SK-N-SH (cell line): Measurements from ENCODE around the gene NUP50. TPM values are rescaled to one million over a fixed set of nuclear protein-coding genes. Genes with fewer than 3 reads are reported as not detected.
A peak's percentile ranks its signal among the peaks of the same experiment; 100 is the strongest.

Experiments used
- CTCF ChIA-PET: fragments of 300-600, 350-600 bp; formaldehyde crosslinking; extraction: SDS; loops from one replicate; lab custom pipeline; 2021; lab: Yijun Ruan, JAX
- POLR2A ChIA-PET: fragments of 350-600 bp; sonication (Branson Sonifier 250); formaldehyde crosslinking; extraction: SDS; loops from one replicate; lab custom pipeline; 2020; ENCODE audit warnings: antibody characterized with exemption, inconsistent platforms; lab: Yijun Ruan, JAX
- DNase-seq: peaks from one replicate; pipeline ENCODE4 v3.0.0; 2012
- H2AFZ ChIP-seq: fragments of 200-600 bp; sonication (generic); 2 replicates; pipeline ENCODE4 v1.8.1; 2016; ENCODE audit warnings: antibody characterized with exemption, mild to moderate bottlenecking, low read depth
- H3F3A ChIP-seq: fragments of 200-600 bp; sonication (generic); replicated peaks from 2 replicates; pipeline ENCODE3; 2016; ENCODE audit warnings: antibody characterized with exemption, mild to moderate bottlenecking; ENCODE audit not compliant: insufficient read depth
- H3K27ac ChIP-seq, 2 experiments: fragments of 200-500 bp in 1 of 2; fragments of 200-600 bp in 1 of 2; sonication (Bioruptor generic) in 1 of 2; sonication (generic), shearing (Covaris generic) in 1 of 2; 2 replicates each; pipeline versions ENCODE4 v1.5.1 to v1.6.1; 2014 to 2016; ENCODE audit warnings: low read depth in 2 of 2, inconsistent platforms in 1 of 2, low read length in 1 of 2, mild to moderate bottlenecking in 1 of 2, mixed read lengths in 1 of 2
- H3K27me3 ChIP-seq: fragments of 200-600 bp; sonication (generic), shearing (Covaris generic); 2 replicates; pipeline ENCODE4 v1.6.1; 2016; ENCODE audit warnings: mixed run types; ENCODE audit not compliant: insufficient read depth
- H3K36me3 ChIP-seq, 2 experiments: fragments of 200-500 bp in 1 of 2; fragments of 200-600 bp in 1 of 2; sonication (Bioruptor generic) in 1 of 2; sonication (generic) in 1 of 2; replicated peaks in 1 of 2; 2 replicates each; pipeline versions ENCODE3 to v1.5.1; 2014 to 2016; ENCODE audit warnings: low read length in 1 of 2, mild to moderate bottlenecking in 1 of 2; ENCODE audit not compliant: insufficient read depth in 2 of 2, control insufficient read depth in 1 of 2
- H3K4me1 ChIP-seq, 2 experiments: fragments of 200-500 bp in 1 of 2; fragments of 200-600 bp in 1 of 2; sonication (Bioruptor generic) in 1 of 2; sonication (generic), shearing (Covaris generic) in 1 of 2; 2 replicates each; pipeline versions ENCODE4 v1.5.1 to v1.6.1; 2014 to 2016; ENCODE audit warnings: low read depth in 1 of 2, low read length in 1 of 2, mixed run types in 1 of 2; ENCODE audit not compliant: insufficient read depth in 2 of 2, control insufficient read depth in 1 of 2
- H3K4me2 ChIP-seq: fragments of 200-600 bp; sonication (generic), shearing (Covaris generic); 2 replicates; pipeline ENCODE4 v1.6.1; 2017; ENCODE audit warnings: mixed run types
- H3K4me3 ChIP-seq, 2 experiments: fragments of 200-500 bp in 1 of 2; fragments of 200-600 bp in 1 of 2; sonication (Bioruptor generic) in 1 of 2; sonication (generic), shearing (Covaris generic) in 1 of 2; 2 replicates each; pipeline versions ENCODE4 v1.5.1 to v1.8.1; 2014 to 2016; ENCODE audit warnings: low read depth in 2 of 2, inconsistent platforms in 1 of 2, low read length in 1 of 2, mild to moderate bottlenecking in 1 of 2, mixed read lengths in 1 of 2, moderate library complexity in 1 of 2
- H3K79me2 ChIP-seq: fragments of 200-600 bp; sonication (generic); 2 replicates; pipeline ENCODE4 v1.8.1; 2017; ENCODE audit warnings: mild to moderate bottlenecking; ENCODE audit not compliant: insufficient read depth
- H3K9ac ChIP-seq: fragments of 200-600 bp; sonication (generic); 2 replicates; pipeline ENCODE4 v1.6.1; 2017; ENCODE audit warnings: mixed run types
- H3K9me2 ChIP-seq: fragments of 200-600 bp; sonication (generic); 2 replicates; pipeline ENCODE4 v1.6.1; 2017; ENCODE audit warnings: mixed run types
- H3K9me3 ChIP-seq: fragments of 200-600 bp; sonication (generic); 2 replicates; pipeline ENCODE4 v1.6.1; 2017; ENCODE audit warnings: mixed run types, mild to moderate bottlenecking, moderate library complexity
- H4K20me1 ChIP-seq: fragments of 200-600 bp; sonication (generic); 2 replicates; pipeline ENCODE4 v1.6.1; 2017; ENCODE audit warnings: mild to moderate bottlenecking, mixed run types; ENCODE audit not compliant: insufficient read depth
- ELF1 ChIP-seq: IDR thresholded peaks from 2 replicates; pipeline ENCODE4 v1.4.0; 2012
- EP300 ChIP-seq, 2 experiments: IDR thresholded peaks; 2 replicates each; pipeline versions ENCODE4 v1.4.0 to v1.6.1; 2012; ENCODE audit warnings: borderline replicate concordance in 1 of 2, low read depth in 1 of 2, low read length in 1 of 2
- FOXM1 ChIP-seq: IDR thresholded peaks from 2 replicates; pipeline ENCODE4 v1.4.0; 2012; ENCODE audit warnings: low read depth, mild to moderate bottlenecking
- NRF1 ChIP-seq: IDR thresholded peaks from 2 replicates; pipeline ENCODE4 v1.6.1; 2012; ENCODE audit warnings: low read depth, mild to moderate bottlenecking, low read length
- RCOR1 ChIP-seq: fragments of 150-350 bp; IDR thresholded peaks from 2 replicates; pipeline ENCODE4 v1.6.1; 2017; ENCODE audit warnings: antibody characterized with exemption, low read length
- SIN3A ChIP-seq: IDR thresholded peaks from 2 replicates; pipeline ENCODE4 v1.6.1; 2012; ENCODE audit warnings: low read depth, mild to moderate bottlenecking, low read length, moderate library complexity, borderline replicate concordance
- TCF12 ChIP-seq: IDR thresholded peaks from 2 replicates; pipeline ENCODE4 v1.4.0; 2012
- YY1 ChIP-seq: IDR thresholded peaks from 2 replicates; pipeline ENCODE4 v1.4.0; 2012; ENCODE audit warnings: low read depth, mild to moderate bottlenecking
- WGBS: methylation state at CpG from one replicate; pipeline ENCODE4 v1.1.6; 2017; ENCODE audit warnings: low lambda C conversion rate; 5-methylcytosine and 5-hydroxymethylcytosine counted together
- polyA plus RNA-seq, 3 experiments: library from polyadenylated mRNA; depleted of rRNA; stranded (reverse); fragments of >200 nt; gene quantifications; 2 replicates each; pipeline ENCODE4 v1.2.3, GENCODE V29; 2012
- TF ChIP-seq, protein P1 (sequence below): IDR thresholded peaks from 2 replicates; pipeline ENCODE4 v1.6.1; 2012; ENCODE audit warnings: mild to moderate bottlenecking, low read depth, low read length, moderate library complexity

The NUP50 gene
- polyA plus RNA-seq, 1 of the 3 experiments (the other 2 are of a cell fraction): 4.7 TPM

DNA sequence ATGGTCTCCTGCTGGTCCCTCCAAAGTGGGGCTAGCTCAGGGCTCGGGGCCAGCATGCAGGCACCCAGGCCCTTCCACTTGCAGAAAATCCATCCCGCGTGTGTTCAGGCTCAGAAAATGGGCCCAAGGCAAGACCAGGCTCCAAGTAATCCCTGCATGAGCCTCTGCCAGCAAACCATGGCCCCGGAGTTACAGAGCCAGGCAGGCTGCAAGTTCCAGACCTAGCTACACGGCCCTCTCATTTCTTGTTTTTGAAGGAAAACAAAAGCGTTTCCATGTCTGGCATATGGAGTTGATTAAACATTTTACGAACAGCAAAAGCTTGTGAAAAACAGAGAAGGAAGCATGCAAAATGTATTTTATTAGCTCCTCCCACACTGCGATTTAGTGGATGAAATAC is 47.3 kb downstream of the NUP50 start:
- CTCF ChIA-PET: interaction anchor here (0.7 to 1.6 kb wide), 4 partner anchors 18 to 115 kb away, joined by 3 to 4 read pairs (median 3); no protein-coding TSS in a partner anchor

DNA sequence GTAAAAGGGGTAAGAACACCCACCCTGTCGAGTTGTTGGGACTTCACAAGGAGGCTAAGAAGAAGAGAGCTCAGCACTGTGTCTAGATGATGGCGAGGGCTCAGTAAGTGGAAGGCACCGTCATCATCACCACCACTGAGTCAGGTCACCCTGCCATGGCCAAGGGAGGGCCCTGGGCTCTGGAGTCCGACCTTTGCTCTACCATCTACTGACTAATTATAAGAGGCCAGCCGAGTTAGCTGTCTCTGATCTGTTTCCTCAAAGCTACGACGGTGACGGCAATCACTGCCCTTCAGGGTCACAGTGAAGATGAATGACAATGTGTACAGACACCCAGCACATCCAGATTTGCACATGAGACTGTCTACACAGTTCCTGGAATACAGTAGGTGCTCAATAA is 47.7 kb downstream of the NUP50 start:
- Histone ChIP-seq H3K27me3 (no peaks in the 10 kb centered on the region), H3K4me2 (peak overlapping the region; percentile 72), H3K27ac (peak overlapping the region; percentile 78 to 84), H3K79me2 (peaks cover 46% of the 10 kb centered on the region), H3K9ac (peak overlapping the region; percentile 40; the same call in 1 of the 2 replicates), H3K4me1 (peaks cover 31 to 50% of the 10 kb centered on the region in 2 experiments), H3K36me3 (peaks cover 1 to 4% of the 10 kb centered on the region in 2 experiments), H3K9me3 (no peaks in the 10 kb centered on the region), H3F3A (peaks cover 11% of the 10 kb centered on the region), H3K4me3 (peak overlapping the region; percentile 2 to 59; a peak in 3 of 4 replicates), H4K20me1 (peaks cover 10% of the 10 kb centered on the region), H2AFZ (no peak overlapping the region), H3K9me2 (no peaks in the 10 kb centered on the region)
- TF ChIP-seq SIN3A: no peak
- TF ChIP-seq, protein P1, sequence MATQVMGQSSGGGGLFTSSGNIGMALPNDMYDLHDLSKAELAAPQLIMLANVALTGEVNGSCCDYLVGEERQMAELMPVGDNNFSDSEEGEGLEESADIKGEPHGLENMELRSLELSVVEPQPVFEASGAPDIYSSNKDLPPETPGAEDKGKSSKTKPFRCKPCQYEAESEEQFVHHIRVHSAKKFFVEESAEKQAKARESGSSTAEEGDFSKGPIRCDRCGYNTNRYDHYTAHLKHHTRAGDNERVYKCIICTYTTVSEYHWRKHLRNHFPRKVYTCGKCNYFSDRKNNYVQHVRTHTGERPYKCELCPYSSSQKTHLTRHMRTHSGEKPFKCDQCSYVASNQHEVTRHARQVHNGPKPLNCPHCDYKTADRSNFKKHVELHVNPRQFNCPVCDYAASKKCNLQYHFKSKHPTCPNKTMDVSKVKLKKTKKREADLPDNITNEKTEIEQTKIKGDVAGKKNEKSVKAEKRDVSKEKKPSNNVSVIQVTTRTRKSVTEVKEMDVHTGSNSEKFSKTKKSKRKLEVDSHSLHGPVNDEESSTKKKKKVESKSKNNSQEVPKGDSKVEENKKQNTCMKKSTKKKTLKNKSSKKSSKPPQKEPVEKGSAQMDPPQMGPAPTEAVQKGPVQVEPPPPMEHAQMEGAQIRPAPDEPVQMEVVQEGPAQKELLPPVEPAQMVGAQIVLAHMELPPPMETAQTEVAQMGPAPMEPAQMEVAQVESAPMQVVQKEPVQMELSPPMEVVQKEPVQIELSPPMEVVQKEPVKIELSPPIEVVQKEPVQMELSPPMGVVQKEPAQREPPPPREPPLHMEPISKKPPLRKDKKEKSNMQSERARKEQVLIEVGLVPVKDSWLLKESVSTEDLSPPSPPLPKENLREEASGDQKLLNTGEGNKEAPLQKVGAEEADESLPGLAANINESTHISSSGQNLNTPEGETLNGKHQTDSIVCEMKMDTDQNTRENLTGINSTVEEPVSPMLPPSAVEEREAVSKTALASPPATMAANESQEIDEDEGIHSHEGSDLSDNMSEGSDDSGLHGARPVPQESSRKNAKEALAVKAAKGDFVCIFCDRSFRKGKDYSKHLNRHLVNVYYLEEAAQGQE: no peak
- TF ChIP-seq ELF1: no peak
- TF ChIP-seq EP300 (IDR thresholded peaks at IDR 0.05; ENCODE audit: borderline replicate concordance in 1 of 2, low read depth in 1 of 2, low read length in 1 of 2): no peak
- no peak for TF ChIP-seq NRF1
- no peak for TF ChIP-seq YY1
- no peak for TF ChIP-seq FOXM1
- 78% methylated on average over 8 of the region's 8 CpGs for WGBS
- ChIA-PET CTCF (interaction anchor here (0.7 to 1.7 kb wide), 5 partner anchors 24 to 115 kb away, joined by 3 to 5 read pairs (median 3); partner anchors contain the start of gene UPK3A), POLR2A (no interaction called here)
- no peak for DNase-seq

More for the DNA sequence above, 47.3 kb downstream of the NUP50 start:
- Histone ChIP-seq H4K20me1 (peaks cover 5% of the 10 kb centered on the region; the same call in 1 of the 2 replicates), H3K4me1 (peaks cover 31 to 47% of the 10 kb centered on the region in 2 experiments), H3K9me3 (no peaks in the 10 kb centered on the region)
- DNase-seq: no peak
- TF ChIP-seq TCF12 (peak; percentile 48), RCOR1 (no peak)
- TF ChIP-seq, all 33 proteins: peak for 1
- Histone ChIP-seq H3K9ac (no peak overlapping the region; the same call in 1 of the 2 replicates), H3K27ac (peak overlapping the region; percentile 78 to 84; a peak in 3 of 4 replicates), H3K4me3 (peak overlapping the region in 1 of 2 experiments; percentile 59; a peak in 1 of 4 replicates), H2AFZ (no peak overlapping the region), H3F3A (peaks cover 11% of the 10 kb centered on the region), H3K79me2 (peaks cover 46% of the 10 kb centered on the region), H3K27me3 (no peaks in the 10 kb centered on the region), H3K4me2 (peak overlapping the region; percentile 72), H3K9me2 (no peaks in the 10 kb centered on the region), H3K36me3 (peaks cover 3 to 4% of the 10 kb centered on the region in 2 experiments)
- POLR2A ChIA-PET: no interaction called here
- WGBS: 48% methylated on average over 7 of the region's 8 CpGs
